ENCODE results near the gene KRT82. TPM values are rescaled to one million over a fixed set of nuclear protein-coding genes. Genes with fewer than 3 reads are reported as not detected.

Gene KRT82
- total and polyA plus RNA-seq, 2 experiments from 2014 or later: not detected

GRCh38 chr12:52391618-52392002 lies 14.5 kb downstream of the KRT82 start:
- TF ChIP-seq EZH2 (IDR thresholded peaks at IDR 0.05; ENCODE audit: borderline replicate concordance): no peak
- TF ChIP-seq, protein P1, sequence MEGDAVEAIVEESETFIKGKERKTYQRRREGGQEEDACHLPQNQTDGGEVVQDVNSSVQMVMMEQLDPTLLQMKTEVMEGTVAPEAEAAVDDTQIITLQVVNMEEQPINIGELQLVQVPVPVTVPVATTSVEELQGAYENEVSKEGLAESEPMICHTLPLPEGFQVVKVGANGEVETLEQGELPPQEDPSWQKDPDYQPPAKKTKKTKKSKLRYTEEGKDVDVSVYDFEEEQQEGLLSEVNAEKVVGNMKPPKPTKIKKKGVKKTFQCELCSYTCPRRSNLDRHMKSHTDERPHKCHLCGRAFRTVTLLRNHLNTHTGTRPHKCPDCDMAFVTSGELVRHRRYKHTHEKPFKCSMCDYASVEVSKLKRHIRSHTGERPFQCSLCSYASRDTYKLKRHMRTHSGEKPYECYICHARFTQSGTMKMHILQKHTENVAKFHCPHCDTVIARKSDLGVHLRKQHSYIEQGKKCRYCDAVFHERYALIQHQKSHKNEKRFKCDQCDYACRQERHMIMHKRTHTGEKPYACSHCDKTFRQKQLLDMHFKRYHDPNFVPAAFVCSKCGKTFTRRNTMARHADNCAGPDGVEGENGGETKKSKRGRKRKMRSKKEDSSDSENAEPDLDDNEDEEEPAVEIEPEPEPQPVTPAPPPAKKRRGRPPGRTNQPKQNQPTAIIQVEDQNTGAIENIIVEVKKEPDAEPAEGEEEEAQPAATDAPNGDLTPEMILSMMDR (IDR thresholded peaks at IDR 0.05; ENCODE audit: poor library complexity): no peak
- no peak for TF ChIP-seq EZH2phosphoT487 (IDR thresholded peaks at IDR 0.05; ENCODE audit: low read depth, severe bottlenecking, unreplicated experiment)
- no peaks in the 10 kb centered on the region for H3K27me3 ChIP-seq
- H3K4me2 ChIP-seq: no peak overlapping the region
- no peaks in the 10 kb centered on the region for H3K9me2 ChIP-seq (replicated peaks; ENCODE audit: insufficient read depth)
- H4K20me1 ChIP-seq (ENCODE audit: insufficient read depth, poor library complexity, severe bottlenecking): no peaks in the 10 kb centered on the region
- no peak overlapping the region for H3K4me3 ChIP-seq
- H3K27ac ChIP-seq: no peak overlapping the region
- H3K36me3 ChIP-seq (replicated peaks; ENCODE audit: insufficient read depth, low read depth): no peaks in the 10 kb centered on the region
- H3K79me2 ChIP-seq: no peaks in the 10 kb centered on the region
- DNase-seq (ENCODE audit: low spot score): peak; percentile 49
- H2AFZ ChIP-seq: no peak overlapping the region
- WGBS (ENCODE audit: low lambda C conversion rate, missing lambda C conversion rate): 69% methylated on average over 4 of the region's 4 CpGs
- H3K4me1 ChIP-seq (ENCODE audit: insufficient read depth): peaks cover 3% of the 10 kb centered on the region
- H3K9me3 ChIP-seq (ENCODE audit: low read depth): no peaks in the 10 kb centered on the region

DNA sequence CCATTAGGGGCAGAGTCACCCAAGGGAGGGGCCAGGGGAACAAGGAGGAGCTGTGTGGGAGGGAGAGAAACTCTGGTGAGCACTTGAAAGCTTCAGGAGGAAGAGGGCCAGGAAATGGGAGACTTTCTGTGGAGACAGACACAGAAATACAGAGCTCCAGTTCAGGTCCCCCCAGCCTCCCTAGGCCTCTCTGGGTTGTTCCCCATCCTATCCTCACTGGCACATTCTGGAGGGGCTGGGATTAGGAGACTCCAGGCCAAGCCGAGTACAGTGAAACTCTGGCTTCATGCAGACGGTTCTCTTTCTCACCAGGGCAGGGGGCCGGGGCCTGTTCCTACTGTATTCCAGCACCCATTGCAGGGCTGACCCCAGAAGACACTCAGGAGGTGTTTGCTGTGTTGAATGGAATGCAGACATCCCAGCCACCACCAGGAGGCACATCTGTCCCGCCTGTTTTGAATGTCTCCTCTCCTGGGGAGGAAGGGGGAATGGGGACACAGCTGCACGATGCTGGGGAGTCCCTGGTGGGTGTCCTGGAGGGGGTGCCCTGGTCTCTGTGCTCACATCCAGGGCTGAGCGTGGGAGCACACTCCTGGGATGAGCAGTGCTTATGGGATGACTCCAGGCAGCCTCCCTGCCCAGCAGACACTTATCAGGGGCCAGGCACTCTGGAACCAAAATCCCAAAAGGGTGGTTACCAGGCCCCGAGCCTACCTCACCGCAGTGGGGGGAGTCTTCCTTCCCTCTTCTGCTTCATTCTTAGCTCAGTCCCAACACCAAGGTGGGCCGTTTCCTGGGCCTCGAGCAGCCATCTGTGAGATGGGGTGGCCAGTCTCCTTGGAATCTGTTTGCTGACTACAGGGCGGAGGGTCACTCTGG lies 15.2 kb downstream of the KRT82 start:
- Histone ChIP-seq H3K79me2 (no peaks in the 10 kb centered on the region), H3K27ac (no peak overlapping the region), H3K4me1 (ENCODE audit: insufficient read depth) (peaks cover 3% of the 10 kb centered on the region), H3K27me3 (no peaks in the 10 kb centered on the region), H3K4me2 (no peak overlapping the region), H3K9me3 (ENCODE audit: low read depth) (no peaks in the 10 kb centered on the region), H3K36me3 (replicated peaks; ENCODE audit: insufficient read depth, low read depth) (no peaks in the 10 kb centered on the region), H3K4me3 (no peak overlapping the region), H3K9me2 (replicated peaks; ENCODE audit: insufficient read depth) (no peaks in the 10 kb centered on the region), H4K20me1 (ENCODE audit: insufficient read depth, poor library complexity, severe bottlenecking) (no peaks in the 10 kb centered on the region), H2AFZ (no peak overlapping the region)
- TF ChIP-seq, protein P1 (IDR thresholded peaks at IDR 0.05; ENCODE audit: poor library complexity): peak; percentile 63
- no peak for TF ChIP-seq EZH2 (IDR thresholded peaks at IDR 0.05; ENCODE audit: borderline replicate concordance)
- DNase-seq (ENCODE audit: low spot score): peak; percentile 39
- 72% methylated on average over 11 of the region's 11 CpGs for WGBS (ENCODE audit: low lambda C conversion rate, missing lambda C conversion rate)

DNA sequence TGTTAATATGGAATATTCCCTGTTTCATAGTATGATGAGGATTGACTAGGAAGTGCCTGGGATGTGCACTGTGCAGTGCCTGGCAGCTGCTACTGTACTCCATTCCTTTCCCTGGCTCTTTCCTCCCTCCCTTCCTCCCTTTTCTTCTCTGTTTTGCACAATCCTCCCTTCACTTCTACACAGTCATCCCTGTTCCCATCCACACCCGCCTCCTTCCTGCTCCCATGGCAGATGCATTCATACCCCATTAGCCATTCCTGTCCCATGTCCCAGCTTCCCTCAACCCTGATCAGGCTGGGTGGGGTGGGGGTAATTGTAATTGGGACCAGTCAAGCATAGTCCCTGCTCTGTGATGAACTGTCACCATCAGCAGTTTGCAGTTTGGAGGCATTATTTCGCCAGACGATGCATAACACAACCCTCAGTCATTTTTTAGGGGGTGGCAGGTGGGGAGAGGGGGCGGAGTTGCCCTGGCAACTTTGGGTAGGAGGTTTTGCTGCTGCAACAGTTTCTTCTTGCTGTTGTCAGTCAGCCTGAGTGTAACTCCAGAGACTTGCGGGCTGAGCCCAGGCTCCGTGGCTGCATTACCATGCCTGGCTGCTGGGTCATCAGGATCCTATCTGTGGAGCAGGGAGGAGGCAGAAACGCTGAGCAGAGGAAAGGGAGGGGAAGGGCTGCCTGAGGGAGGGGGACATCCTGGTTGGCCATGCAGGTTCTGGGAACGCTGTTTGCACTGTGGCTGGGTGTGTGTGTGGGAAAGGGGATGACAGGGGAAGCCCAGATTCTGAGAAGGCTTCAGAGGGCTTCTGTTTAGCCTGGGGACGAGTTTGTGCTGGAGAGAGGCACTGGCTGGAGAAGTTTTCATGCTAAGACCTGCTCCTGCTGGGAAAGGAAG lies 16.6 kb downstream of the KRT82 start:
- Histone ChIP-seq H4K20me1 (ENCODE audit: insufficient read depth, poor library complexity, severe bottlenecking) (no peaks in the 10 kb centered on the region), H3K4me2 (no peak overlapping the region), H3K9me2 (replicated peaks; ENCODE audit: insufficient read depth) (no peaks in the 10 kb centered on the region), H3K4me1 (ENCODE audit: insufficient read depth) (peaks cover 3% of the 10 kb centered on the region), H3K4me3 (no peak overlapping the region), H2AFZ (no peak overlapping the region), H3K9me3 (ENCODE audit: low read depth) (no peaks in the 10 kb centered on the region), H3K36me3 (replicated peaks; ENCODE audit: insufficient read depth, low read depth) (no peaks in the 10 kb centered on the region), H3K27ac (no peak overlapping the region), H3K79me2 (no peaks in the 10 kb centered on the region), H3K27me3 (no peaks in the 10 kb centered on the region)
- TF ChIP-seq, protein P1 (IDR thresholded peaks at IDR 0.05; ENCODE audit: poor library complexity): no peak
- no peak for TF ChIP-seq EZH2phosphoT487 (IDR thresholded peaks at IDR 0.05; ENCODE audit: low read depth, severe bottlenecking, unreplicated experiment)
- no peak for TF ChIP-seq EZH2 (IDR thresholded peaks at IDR 0.05; ENCODE audit: borderline replicate concordance)
- 64% methylated on average over 7 of the region's 9 CpGs for WGBS (ENCODE audit: low lambda C conversion rate, missing lambda C conversion rate)
- peak; percentile 33 for DNase-seq (ENCODE audit: low spot score)

Data from hepatocyte (in vitro differentiated cells).